Raji (cell line): ENCODE results near the gene AKAP13.

ENCODE experiments used
- POLR2A ChIP-seq: IDR thresholded peaks from 2 replicates; pipeline ENCODE4 v1.6.1; 2011; ENCODE audit warnings: low read depth, low read length, control low read depth; ENCODE audit not compliant: insufficient read depth

AKAP13 gene

GRCh38 chr15:85404176-85404917 is 23.9 kb downstream of the AKAP13 start:
- TF ChIP-seq POLR2A: no peak

- no peak for TF ChIP-seq POLR2A
Measured at GRCh38 chr15:85404918-85405866, 24.8 kb downstream of the AKAP13 start.

- no peak for TF ChIP-seq POLR2A
Measured at GRCh38 chr15:85406916-85407315, 26.5 kb downstream of the AKAP13 start.

- no peak for TF ChIP-seq POLR2A
Measured at GRCh38 chr15:85407421-85408269, 27.2 kb downstream of the AKAP13 start.

- no peak for TF ChIP-seq POLR2A
Measured at GRCh38 chr15:85408270-85408746, 27.9 kb downstream of the AKAP13 start.

- TF ChIP-seq POLR2A: no peak
Measured at GRCh38 chr15:85412066-85412465, 31.7 kb downstream of the AKAP13 start.

- TF ChIP-seq POLR2A: no peak
Measured at GRCh38 chr15:85412956-85413854, 32.8 kb downstream of the AKAP13 start.

GRCh38 chr15:85414037-85414436 is 33.6 kb downstream of the AKAP13 start:
- TF ChIP-seq POLR2A: no peak

GRCh38 chr15:85414495-85414894 is 34.1 kb downstream of the AKAP13 start:
- no peak for TF ChIP-seq POLR2A

- no peak for TF ChIP-seq POLR2A
Measured at GRCh38 chr15:85414991-85415390, 34.6 kb downstream of the AKAP13 start.

GRCh38 chr15:85415783-85416182 is 35.4 kb downstream of the AKAP13 start:
- TF ChIP-seq POLR2A: no peak

- no peak for TF ChIP-seq POLR2A
Measured at GRCh38 chr15:85417276-85417675, 36.9 kb downstream of the AKAP13 start.

- TF ChIP-seq POLR2A: no peak
Measured at GRCh38 chr15:85419161-85419560, 38.8 kb downstream of the AKAP13 start.
